Hematopoietic multipotent progenitor cell treated with erythropoietin and hydrocortisone succinate and interleukin-3 and kit ligand, for 8 days (in vitro differentiated cells): ENCODE measurements around the gene PCTP.

Experiments used
- DNase-seq: peaks from one replicate; pipeline ENCODE4 v3.0.0-alpha.2; 2015

Gene PCTP

DNA sequence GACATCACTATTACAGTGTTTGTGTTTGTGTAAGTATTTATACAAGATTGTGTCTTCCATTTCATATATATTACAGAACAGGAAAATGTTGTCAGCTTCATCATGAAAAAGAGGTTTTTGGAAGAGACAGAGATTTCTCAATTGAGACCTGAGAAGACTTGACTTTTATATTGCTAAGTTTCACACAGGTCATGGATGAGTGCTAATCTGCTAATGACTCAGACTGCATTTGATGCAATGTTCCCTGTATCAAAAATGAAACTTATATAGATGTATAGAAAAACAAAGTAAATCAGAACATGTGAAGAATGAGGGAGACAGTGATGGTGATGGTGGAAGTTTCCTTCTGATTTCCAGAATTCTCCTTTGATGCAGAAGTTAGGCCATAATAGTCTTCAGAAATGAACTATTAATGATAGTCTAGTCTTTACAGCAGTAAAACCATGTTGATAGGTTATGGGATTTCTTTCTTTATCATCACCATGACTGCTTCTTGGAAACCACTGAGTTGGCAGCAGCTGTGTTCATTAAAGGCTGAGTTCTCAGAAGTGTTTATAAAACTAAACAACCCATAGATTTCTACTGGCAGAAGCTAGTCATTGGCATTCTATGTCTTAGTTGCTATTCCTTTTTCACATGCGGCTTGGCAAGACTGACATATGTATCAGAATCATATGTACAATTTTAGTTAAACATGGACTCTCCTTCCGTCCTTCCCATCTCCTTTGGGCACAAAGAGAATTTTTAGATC lies 56.1 kb downstream of the PCTP start:
- DNase-seq, result no peak

DNA sequence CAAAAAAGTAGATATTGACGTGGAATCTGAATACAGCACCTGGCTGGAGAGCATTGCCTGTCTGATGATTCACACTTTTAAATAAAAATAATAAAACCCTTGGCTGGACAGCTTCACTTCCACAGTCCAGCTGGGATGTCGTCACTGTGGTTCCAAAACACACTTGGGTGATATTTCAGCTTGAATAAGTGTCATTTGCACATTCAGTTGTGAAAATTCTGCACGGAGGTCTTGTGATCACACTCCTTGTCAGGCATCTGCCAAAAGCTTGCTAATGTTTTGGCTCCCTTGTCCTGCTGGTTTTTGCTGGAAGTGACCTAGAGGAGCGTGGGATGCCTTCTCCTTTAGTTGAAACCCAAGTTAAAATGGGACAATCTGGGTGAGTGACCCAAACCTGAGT lies 60.7 kb downstream of the PCTP start:
- DNase-seq, result no peak

- DNase-seq, result no peak
These were observed 61.5 kb downstream of the PCTP start for GRCh38 chr17:55812323-55812722.

DNA sequence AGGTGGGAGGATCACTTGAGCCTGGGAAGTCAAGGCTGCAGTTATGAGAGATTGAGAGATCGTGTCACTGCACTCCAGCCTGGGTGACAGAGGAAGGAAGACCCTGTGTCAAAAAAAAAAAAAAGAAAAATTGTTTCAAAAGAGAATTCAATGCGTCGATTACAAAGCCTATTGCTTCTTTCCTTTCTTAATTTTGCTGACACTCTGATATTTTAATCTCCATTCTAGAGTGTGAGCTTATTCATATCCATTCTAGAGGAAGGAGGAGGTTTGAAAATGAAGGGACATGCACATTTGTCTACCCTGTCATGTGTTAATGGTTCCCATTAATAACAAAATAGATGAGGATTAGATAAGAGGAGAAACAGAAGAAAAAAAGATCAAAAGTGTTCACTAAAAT lies 63.1 kb downstream of the PCTP start:
- DNase-seq, result no peak

- no peak for DNase-seq
These were observed 63.5 kb downstream of the PCTP start for GRCh38 chr17:55814377-55814776.

GRCh38 chr17:55816532-55817396 lies 65.9 kb downstream of the PCTP start:
- peak; percentile 74 for DNase-seq

GRCh38 chr17:55817397-55817709 lies 66.5 kb downstream of the PCTP start:
- no peak for DNase-seq

DNA sequence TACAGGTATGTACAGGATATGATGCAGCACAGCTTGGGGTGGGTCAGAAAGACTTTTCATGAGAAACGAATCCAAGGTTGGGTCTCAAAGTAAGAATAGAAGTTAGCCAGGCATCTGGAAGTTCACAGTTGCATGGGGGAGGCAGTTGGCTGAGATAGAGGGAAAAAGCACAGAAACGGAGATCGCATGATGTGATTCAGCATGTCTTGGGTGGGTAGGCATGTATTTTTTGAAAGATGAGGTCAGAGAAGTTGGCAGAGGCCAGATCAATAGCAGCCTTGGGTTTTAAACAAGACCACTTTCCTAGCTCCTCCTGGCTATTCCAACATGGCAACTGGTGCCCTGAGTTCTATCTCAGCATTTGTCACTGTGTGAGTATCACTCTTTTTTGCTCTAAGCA lies 67.2 kb downstream of the PCTP start:
- no peak for DNase-seq

DNA sequence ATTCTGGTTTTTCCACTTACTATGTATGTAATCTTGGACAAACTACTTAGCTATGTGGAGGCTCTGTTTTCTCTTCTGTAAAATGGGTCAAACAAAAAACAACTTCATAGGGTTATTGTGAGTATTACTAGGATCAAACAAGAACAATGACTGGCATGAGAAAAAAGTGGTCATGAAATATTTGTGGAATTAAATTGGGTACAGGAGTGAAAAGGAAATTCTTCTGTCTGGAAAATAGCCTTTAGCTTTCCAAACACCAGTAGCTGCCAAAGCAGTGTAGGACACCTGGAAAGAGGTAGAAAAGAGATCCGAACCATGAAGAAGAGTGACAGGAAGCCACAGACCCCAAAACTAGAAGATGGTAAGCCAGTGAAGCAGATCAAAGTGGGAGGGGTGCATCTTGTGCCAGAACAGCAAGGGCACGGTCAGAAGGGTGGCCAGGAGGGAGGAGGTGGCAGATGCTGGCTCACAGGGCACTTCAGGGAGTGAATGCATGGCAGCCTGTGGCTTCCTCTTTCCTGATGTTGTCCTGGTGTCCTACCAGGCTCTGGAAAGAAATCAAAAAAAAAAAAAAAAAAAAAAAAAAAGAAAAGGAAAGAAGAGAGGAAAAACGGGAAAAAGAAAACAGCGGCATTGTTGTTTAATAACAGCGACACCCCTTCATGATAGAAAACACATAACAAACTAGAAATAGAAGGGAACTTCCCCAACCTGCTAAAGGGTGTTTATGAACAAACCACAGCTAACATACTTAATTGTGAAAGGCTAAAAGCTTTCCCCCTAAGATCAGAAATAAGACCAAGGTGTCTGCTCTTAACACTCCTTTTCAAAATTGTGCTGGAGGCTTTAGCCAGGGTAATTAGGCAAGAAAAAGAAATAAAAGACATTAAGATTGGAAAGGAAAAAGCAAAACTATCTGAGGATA lies 67.9 kb downstream of the PCTP start:
- DNase-seq, result no peak

- DNase-seq, result no peak
These were observed 69.8 kb downstream of the PCTP start for GRCh38 chr17:55820675-55821074.

GRCh38 chr17:55822028-55822427 lies 71.2 kb downstream of the PCTP start:
- no peak for DNase-seq

DNA sequence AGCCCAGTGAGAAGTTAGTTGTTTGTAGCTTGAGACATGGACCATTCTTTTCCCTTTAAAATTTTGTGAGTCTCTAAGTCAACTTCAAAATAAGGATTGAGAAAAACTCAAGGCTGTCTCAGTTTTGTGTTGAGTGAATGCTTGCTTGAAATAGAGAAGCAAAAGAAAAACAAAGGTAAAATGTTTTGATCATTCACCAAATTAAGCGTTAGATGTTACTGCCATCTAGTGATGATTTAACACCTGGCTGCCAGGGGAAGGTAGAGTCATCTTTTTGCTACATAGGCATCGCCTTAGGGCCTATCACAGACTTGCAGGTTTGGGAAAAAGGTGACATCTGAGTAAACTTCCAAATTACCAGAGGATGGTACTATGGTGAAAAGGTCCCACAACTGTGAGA lies 74.4 kb downstream of the PCTP start:
- DNase-seq, result peak; percentile 11
